Measurements from ENCODE around the gene RFX8. TPM values are rescaled to one million over a fixed set of nuclear protein-coding genes. Genes with fewer than 3 reads are reported as not detected.
"Not testable (repeated sequence)": the region's sequence is repeated elsewhere in the genome, so short reads cannot be mapped to it uniquely, and the experiment has no call there.

Gene RFX8
- total RNA-seq, 4 donors from 2014 or later = 0.52 to 0.84 TPM; not detected in 2

DNA sequence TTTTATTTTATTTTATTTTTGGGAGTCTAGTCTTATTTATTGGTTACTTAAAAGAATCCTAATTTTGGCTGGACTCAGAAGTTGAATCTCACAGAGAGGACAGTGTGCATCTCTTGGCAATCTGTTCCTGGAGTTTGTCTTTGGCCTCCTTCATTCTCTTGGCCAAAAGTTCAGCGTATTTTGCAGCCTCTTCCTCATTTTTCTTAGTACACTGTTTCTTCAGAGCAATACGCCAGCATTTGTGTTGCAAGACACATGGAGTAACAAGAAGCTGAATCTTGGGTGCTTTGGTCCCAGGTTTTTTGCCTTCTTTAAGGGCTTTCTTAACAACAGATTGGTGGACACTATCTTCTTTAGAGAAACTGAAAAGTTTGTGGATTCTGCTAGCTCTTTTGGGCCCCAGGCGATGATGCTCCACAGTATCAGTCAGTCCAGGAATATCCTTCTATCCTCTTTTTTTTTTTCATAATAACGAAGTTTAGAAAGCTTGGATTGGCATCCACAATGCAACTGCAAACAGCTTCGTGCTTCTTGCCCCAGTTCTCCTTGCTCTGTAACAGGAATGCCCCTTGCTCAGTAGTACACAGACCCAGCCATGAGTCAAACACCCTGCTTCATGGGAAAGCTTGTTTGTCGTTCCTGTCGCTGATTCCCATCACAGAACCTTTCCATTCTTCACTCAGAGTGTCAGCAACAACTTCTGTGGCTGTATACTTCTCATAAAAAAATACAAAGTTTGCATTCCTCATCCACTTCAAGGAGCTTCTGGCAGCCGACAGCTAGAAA is 34.8 kb upstream of the RFX8 start:
- peak in 1 of 2 donors; percentile 48 for DNase-seq (ENCODE audit: low spot score in 2 of 2)
- TF ChIP-seq, protein P1, sequence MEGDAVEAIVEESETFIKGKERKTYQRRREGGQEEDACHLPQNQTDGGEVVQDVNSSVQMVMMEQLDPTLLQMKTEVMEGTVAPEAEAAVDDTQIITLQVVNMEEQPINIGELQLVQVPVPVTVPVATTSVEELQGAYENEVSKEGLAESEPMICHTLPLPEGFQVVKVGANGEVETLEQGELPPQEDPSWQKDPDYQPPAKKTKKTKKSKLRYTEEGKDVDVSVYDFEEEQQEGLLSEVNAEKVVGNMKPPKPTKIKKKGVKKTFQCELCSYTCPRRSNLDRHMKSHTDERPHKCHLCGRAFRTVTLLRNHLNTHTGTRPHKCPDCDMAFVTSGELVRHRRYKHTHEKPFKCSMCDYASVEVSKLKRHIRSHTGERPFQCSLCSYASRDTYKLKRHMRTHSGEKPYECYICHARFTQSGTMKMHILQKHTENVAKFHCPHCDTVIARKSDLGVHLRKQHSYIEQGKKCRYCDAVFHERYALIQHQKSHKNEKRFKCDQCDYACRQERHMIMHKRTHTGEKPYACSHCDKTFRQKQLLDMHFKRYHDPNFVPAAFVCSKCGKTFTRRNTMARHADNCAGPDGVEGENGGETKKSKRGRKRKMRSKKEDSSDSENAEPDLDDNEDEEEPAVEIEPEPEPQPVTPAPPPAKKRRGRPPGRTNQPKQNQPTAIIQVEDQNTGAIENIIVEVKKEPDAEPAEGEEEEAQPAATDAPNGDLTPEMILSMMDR (IDR thresholded peaks at IDR 0.05) = no peak
- no peak for TF ChIP-seq POLR2A (IDR thresholded peaks at IDR 0.05)
- intact Hi-C loops (cut with DNase I; ENCODE audit: low total_unique reads) = no loop called here
- no peak overlapping the region for H3K4me3 ChIP-seq (ENCODE audit: low read depth, poor library complexity, severe bottlenecking)
- 76 to 79% methylated on average over 8 of the region's 8 CpGs for WGBS, 2 donors

GRCh38 chr2:101508636-101509035 is 33.7 kb upstream of the RFX8 start:
- H3K4me3 ChIP-seq (ENCODE audit: low read depth, poor library complexity, severe bottlenecking) = no peak overlapping the region
- WGBS, 2 donors = 54 to 72% methylated on average over 5 of the region's 5 CpGs
- no peak for TF ChIP-seq POLR2A (IDR thresholded peaks at IDR 0.05)
- TF ChIP-seq, protein P1 (IDR thresholded peaks at IDR 0.05) = no peak
- DNase-seq (ENCODE audit: low spot score in 2 of 2) = no peak
- intact Hi-C loops (cut with DNase I; ENCODE audit: low total_unique reads) = no loop called here

- intact Hi-C loops (cut with DNase I; ENCODE audit: low total_unique reads) = not testable (repeated sequence)
Measured at GRCh38 chr2:101505276-101505675, 30.4 kb upstream of the RFX8 start.

GRCh38 chr2:101504744-101505143 is 29.8 kb upstream of the RFX8 start:
- H3K4me3 ChIP-seq (ENCODE audit: low read depth, poor library complexity, severe bottlenecking); DNase-seq (ENCODE audit: low spot score in 2 of 2); intact Hi-C loops (cut with DNase I; ENCODE audit: low total_unique reads): not testable (repeated sequence)
- 78 to 80% methylated on average over 8 of the region's 8 CpGs for WGBS, 2 donors

More at GRCh38 chr2:101505276-101505675, 30.4 kb upstream of the RFX8 start:
- not testable (repeated sequence) for DNase-seq (ENCODE audit: low spot score in 2 of 2); H3K4me3 ChIP-seq (ENCODE audit: low read depth, poor library complexity, severe bottlenecking)
- 87 to 93% methylated on average over 4 of the region's 4 CpGs for WGBS, 2 donors

DNA sequence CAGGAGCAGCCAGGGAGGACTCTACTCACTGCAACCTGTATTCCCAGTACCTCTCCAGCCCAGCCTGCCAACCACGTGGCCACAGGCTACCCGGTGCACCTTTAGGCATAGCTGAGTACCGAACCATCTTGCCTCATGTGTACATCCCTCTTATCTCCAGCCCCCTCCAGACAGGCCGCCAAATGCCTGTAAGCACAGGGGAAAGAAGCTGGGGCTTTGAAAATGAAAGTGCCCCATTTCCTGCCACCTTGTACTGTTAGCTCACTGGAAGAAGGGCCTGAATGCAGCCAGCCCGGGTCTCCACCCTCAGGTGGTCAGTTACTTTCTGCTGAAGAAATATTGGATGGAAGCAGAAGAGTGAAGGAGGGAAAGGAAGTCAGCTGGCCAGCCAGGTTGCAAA is 27.2 kb upstream of the RFX8 start:
- intact Hi-C loops (cut with DNase I; ENCODE audit: low total_unique reads) = no loop called here
- TF ChIP-seq, protein P1 (IDR thresholded peaks at IDR 0.05) = no peak
- TF ChIP-seq POLR2A (IDR thresholded peaks at IDR 0.05) = no peak
- no peak for DNase-seq (ENCODE audit: low spot score in 2 of 2)
- 85 to 91% methylated on average over 5 of the region's 5 CpGs for WGBS, 2 donors
- no peak overlapping the region for H3K4me3 ChIP-seq (ENCODE audit: low read depth, poor library complexity, severe bottlenecking)

- WGBS, 2 donors = 55 to 71% methylated on average over 3 of the region's 3 CpGs
- DNase-seq (ENCODE audit: low spot score in 2 of 2) = no peak
- intact Hi-C loops (cut with DNase I; ENCODE audit: low total_unique reads) = no loop called here
Measured at GRCh38 chr2:101501443-101501842, 26.5 kb upstream of the RFX8 start.

More at GRCh38 chr2:101501443-101501842, 26.5 kb upstream of the RFX8 start:
- TF ChIP-seq, protein P1 (IDR thresholded peaks at IDR 0.05) = no peak
- TF ChIP-seq POLR2A (IDR thresholded peaks at IDR 0.05) = no peak
- H3K4me3 ChIP-seq (ENCODE audit: low read depth, poor library complexity, severe bottlenecking) = no peak overlapping the region

All from lower leg skin (tissue), 4 donors.